Natural killer cell (primary cell): ENCODE results near the gene GEN1. TPM values are rescaled to one million over a fixed set of nuclear protein-coding genes. Genes with fewer than 3 reads are reported as not detected.

ENCODE experiments used
- ATAC-seq, 3 donors: fragments of 150-1000 bp in 2 of 3; fragments of 200-7000 bp in 1 of 3; cut with Tn5 transposase; 1 replicate in 1 of 3; 2 replicates in 2 of 3; pipeline ENCODE4 v1.10.0; 2021; ENCODE audit warnings: mild to moderate bottlenecking in 2 of 3, moderate library complexity in 2 of 3
- DNase-seq, 2 donors: peaks; one replicate each; pipeline versions ENCODE4 v3.0.0 to v3.0.0-alpha.2; 2013 to 2021; ENCODE audit warnings: mixed read lengths in 1 of 2
- H3K27ac ChIP-seq: one replicate; pipeline ENCODE4 v1.5.1; 2013; ENCODE audit warnings: mild to moderate bottlenecking, low read length
- H3K27me3 ChIP-seq: one replicate; pipeline ENCODE4 v1.6.1; 2013; ENCODE audit warnings: low read length; ENCODE audit not compliant: control insufficient read depth, insufficient read depth
- H3K36me3 ChIP-seq: one replicate; pipeline ENCODE4 v1.6.1; 2013; ENCODE audit warnings: low read length; ENCODE audit not compliant: control insufficient read depth, insufficient read depth
- H3K4me1 ChIP-seq: one replicate; pipeline ENCODE4 v1.6.1; 2013; ENCODE audit warnings: low read length; ENCODE audit not compliant: control insufficient read depth, insufficient read depth
- H3K4me3 ChIP-seq: one replicate; pipeline ENCODE4 v1.5.1; 2013; ENCODE audit warnings: low read length
- H3K9me3 ChIP-seq: one replicate; pipeline ENCODE4 v1.6.1; 2013; ENCODE audit warnings: low read length; ENCODE audit not compliant: control insufficient read depth, insufficient read depth
- H3K27ac Mint-ChIP-seq, 2 donors: one replicate each; pipeline ENCODE4 v1.8.0; 2022; ENCODE audit warnings: mild to moderate bottlenecking in 2 of 2, mixed read lengths in 2 of 2, moderate library complexity in 1 of 2
- H3K27me3 Mint-ChIP-seq, 2 donors: one replicate each; pipeline ENCODE4 v1.8.0; 2022; ENCODE audit warnings: low read depth in 2 of 2, mixed read lengths in 2 of 2
- H3K36me3 Mint-ChIP-seq: one replicate; pipeline ENCODE4 v1.8.0; 2022; ENCODE audit warnings: mixed read lengths
- H3K4me1 Mint-ChIP-seq, 2 donors: one replicate each; pipeline ENCODE4 v1.8.0; 2022; ENCODE audit warnings: mixed read lengths in 2 of 2
- H3K4me3 Mint-ChIP-seq: one replicate; pipeline ENCODE4 v1.8.0; 2022; ENCODE audit warnings: mild to moderate bottlenecking, moderate library complexity, mixed read lengths
- H3K9me3 Mint-ChIP-seq, 2 donors: one replicate each; pipeline ENCODE4 v1.8.0; 2022; ENCODE audit warnings: mixed read lengths in 2 of 2
- WGBS: methylation state at CpG from one replicate; pipeline ENCODE4 v1.1.7; 2013; ENCODE audit warnings: missing lambda C conversion rate; ENCODE audit not compliant: insufficient coverage; 5-methylcytosine and 5-hydroxymethylcytosine counted together
- intact Hi-C: fragments of 100-400 bp; cut with micrococcal nuclease; formaldehyde crosslinking; loops from one replicate; pipeline ENCODE4 v1.14.2; 2022
- total RNA-seq, 4 donors: library from RNA; stranded (reverse); fragments of 120-200 nt in 1 of 4; gene quantifications; one replicate each; pipeline versions ENCODE4 v1.2.3 to v1.2.4, GENCODE V29; 2013 to 2022
- TF ChIP-seq, protein P1 (sequence below): fragments of 200-600 bp; IDR thresholded peaks from one replicate; pipeline ENCODE4 v1.8.0; 2022; ENCODE audit warnings: antibody characterized with exemption

The GEN1 gene
- total RNA-seq, 3 donors from 2014 or later (not counting 1 experiment from before 2014, with no cell fraction given): 11.1 to 19.0 (median 17.3) TPM

DNA sequence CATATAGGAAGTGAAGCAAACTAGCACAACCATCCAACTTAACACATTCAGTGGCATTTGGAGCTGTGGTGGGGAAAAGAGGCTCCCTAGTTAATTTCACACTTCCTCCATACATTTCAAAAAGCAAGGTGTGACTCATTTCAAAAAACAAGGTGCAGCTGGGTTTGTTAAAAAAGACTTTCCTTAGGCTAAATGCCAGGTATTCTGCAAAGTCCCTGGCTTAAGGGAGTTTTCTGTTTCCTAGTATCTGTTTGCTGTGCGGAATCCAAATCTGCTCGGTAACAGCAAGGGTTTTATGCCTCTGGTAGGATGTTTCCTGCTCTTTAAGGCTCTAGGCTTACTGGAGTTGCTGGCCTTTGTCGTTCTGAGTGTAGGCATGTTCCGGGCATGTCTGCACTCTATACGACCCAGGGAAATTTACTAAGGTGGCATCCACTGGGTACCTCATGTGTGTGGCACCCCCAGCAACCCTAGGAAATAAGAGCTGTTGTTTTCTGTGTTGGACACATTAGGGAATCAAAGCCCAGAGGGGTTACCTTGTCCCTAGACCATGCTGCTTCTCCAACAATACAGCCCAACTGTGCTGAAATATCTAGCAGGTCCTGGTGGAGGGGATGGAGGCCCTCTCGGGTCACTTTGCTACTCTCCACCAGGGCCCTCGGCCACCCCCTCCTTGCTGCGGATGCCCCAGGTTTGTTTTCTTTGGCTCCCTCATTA lies 61.7 kb downstream of the GEN1 start:
- 91% methylated on average over 8 of the region's 8 CpGs for WGBS
- no peaks in the 10 kb centered on the region for H3K9me3 ChIP-seq
- no peaks in the 10 kb centered on the region for H3K36me3 ChIP-seq
- no peaks in the 10 kb centered on the region for H3K4me1 ChIP-seq
- Mint-ChIP-seq H3K4me3 (no peak overlapping the region), H3K27ac (no peak overlapping the region), H3K36me3 (no peaks in the 10 kb centered on the region), H3K4me1 (no peaks in the 10 kb centered on the region), H3K9me3 (no peaks in the 10 kb centered on the region), H3K27me3 (peaks cover 11 to 29% of the 10 kb centered on the region in 2 donors)
- H3K4me3 ChIP-seq: no peak overlapping the region
- no peak for ATAC-seq
- TF ChIP-seq, protein P1, sequence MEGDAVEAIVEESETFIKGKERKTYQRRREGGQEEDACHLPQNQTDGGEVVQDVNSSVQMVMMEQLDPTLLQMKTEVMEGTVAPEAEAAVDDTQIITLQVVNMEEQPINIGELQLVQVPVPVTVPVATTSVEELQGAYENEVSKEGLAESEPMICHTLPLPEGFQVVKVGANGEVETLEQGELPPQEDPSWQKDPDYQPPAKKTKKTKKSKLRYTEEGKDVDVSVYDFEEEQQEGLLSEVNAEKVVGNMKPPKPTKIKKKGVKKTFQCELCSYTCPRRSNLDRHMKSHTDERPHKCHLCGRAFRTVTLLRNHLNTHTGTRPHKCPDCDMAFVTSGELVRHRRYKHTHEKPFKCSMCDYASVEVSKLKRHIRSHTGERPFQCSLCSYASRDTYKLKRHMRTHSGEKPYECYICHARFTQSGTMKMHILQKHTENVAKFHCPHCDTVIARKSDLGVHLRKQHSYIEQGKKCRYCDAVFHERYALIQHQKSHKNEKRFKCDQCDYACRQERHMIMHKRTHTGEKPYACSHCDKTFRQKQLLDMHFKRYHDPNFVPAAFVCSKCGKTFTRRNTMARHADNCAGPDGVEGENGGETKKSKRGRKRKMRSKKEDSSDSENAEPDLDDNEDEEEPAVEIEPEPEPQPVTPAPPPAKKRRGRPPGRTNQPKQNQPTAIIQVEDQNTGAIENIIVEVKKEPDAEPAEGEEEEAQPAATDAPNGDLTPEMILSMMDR: no peak
- no peak for DNase-seq
- H3K27me3 ChIP-seq: no peaks in the 10 kb centered on the region
- intact Hi-C loops: no loop called here
- no peak overlapping the region for H3K27ac ChIP-seq

DNA sequence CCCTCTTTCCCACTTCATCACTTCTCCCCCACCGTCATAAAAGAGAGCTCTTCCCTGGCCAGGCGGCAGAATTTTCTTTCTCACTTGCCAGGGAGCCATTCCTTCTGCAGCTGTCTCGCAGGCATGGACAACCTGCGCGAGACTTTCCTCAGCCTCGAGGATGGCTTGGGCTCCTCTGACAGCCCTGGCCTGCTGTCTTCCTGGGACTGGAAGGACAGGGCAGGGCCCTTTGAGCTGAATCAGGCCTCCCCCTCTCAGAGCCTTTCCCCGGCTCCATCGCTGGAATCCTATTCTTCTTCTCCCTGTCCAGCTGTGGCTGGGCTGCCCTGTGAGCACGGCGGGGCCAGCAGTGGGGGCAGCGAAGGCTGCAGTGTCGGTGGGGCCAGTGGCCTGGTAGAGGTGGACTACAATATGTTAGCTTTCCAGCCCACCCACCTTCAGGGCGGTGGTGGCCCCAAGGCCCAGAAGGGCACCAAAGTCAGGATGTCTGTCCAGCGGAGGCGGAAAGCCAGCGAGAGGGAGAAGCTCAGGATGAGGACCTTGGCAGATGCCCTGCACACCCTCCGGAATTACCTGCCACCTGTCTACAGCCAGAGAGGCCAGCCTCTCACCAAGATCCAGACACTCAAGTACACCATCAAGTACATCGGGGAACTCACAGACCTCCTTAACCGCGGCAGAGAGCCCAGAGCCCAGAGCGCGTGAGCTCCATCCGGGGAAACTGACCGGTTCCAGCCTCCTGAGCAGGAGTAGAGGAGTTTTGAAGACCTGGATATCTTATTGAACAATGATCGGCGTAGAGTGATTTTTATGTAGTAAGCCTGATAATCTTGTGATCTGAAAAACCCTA lies 62.7 kb downstream of the GEN1 start, which contains the start of gene MSGN1:
Gene MSGN1, plus strand, starts transcription at position 65 of the 850 bp plus-strand sequence. Its CDS starts 59 bp downstream, at position 124.
- Mint-ChIP-seq H3K36me3 (no peaks in the 10 kb centered on the region), H3K27ac (no peak within 1 kb of the TSS), H3K27me3 (peaks cover 9 to 29% of the 10 kb centered on the region in 2 donors), H3K4me1 (no peaks in the 10 kb centered on the region), H3K4me3 (no peak within 1 kb of the TSS), H3K9me3 (no peaks in the 10 kb centered on the region)
- Histone ChIP-seq H3K27ac (no peak within 1 kb of the TSS), H3K9me3 (no peaks in the 10 kb centered on the region), H3K27me3 (no peaks in the 10 kb centered on the region), H3K4me1 (no peaks in the 10 kb centered on the region), H3K4me3 (no peak within 1 kb of the TSS), H3K36me3 (no peaks in the 10 kb centered on the region)
- TF ChIP-seq, protein P1: no peak
- DNase-seq: no peak
- ATAC-seq: no peak
- intact Hi-C loops: no loop called here
- 96% methylated on average over 26 of the region's 26 CpGs for WGBS

DNA sequence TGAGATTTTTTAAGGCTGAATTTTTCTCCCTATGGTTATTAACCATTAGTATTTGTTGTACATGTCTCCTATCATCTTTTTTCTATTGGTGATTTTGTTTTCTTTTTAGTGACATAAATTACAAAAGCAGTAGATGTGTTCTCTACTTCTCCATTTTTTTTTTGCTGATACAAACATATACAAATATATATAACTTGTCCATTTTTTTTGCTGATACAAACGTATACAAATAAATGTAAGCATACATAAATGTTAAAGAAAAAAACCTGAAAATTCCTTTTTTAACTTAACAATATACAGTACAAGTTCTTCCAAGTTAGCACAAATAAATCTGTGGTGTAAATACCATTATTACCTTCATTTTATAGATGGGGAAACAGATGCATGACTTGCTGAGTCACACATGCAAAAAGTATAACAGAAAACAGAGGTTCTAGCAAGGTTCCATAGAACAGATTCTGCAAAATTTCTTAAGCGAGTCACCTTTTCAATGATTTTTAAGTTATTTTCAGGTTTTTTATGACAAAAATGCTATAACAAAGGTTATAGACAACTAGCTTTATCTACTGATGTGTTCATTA lies 64.4 kb downstream of the GEN1 start:
- TF ChIP-seq, protein P1: no peak
- Histone ChIP-seq H3K4me3 (no peak overlapping the region), H3K27me3 (no peaks in the 10 kb centered on the region), H3K27ac (no peak overlapping the region), H3K4me1 (no peaks in the 10 kb centered on the region), H3K36me3 (no peaks in the 10 kb centered on the region), H3K9me3 (no peaks in the 10 kb centered on the region)
- no peak overlapping the region for H3K27ac Mint-ChIP-seq
- WGBS: 67% methylated on average over 1 of the region's 2 CpGs
- H3K36me3 Mint-ChIP-seq: no peaks in the 10 kb centered on the region
- H3K4me3 Mint-ChIP-seq: no peak overlapping the region
- ATAC-seq (no peak), DNase-seq (no peak)
- H3K9me3 Mint-ChIP-seq: no peaks in the 10 kb centered on the region
- intact Hi-C loops: no loop called here
- peaks cover 9 to 27% of the 10 kb centered on the region in 2 donors for H3K27me3 Mint-ChIP-seq
- no peaks in the 10 kb centered on the region for H3K4me1 Mint-ChIP-seq
